K562 (cell line): ENCODE measurements around the gene NQO2. TPM values are rescaled to one million over a fixed set of nuclear protein-coding genes. Genes with fewer than 3 reads are reported as not detected.
A peak's percentile ranks its signal among the peaks of the same experiment; 100 is the strongest.

Experiments
- ATAC-seq: fragments of 200-7000 bp; cut with Tn5 transposase; 3 replicates; pipeline ENCODE4 v1.9.1; 2020; ENCODE audit warnings: moderate library complexity
- BruUV-seq: library from RNA; stranded (reverse); fragments of 400-500 nt; replicated peaks from 2 replicates; lab custom pipeline; 2021; lab: Mats Ljungman, UMichigan
- CTCF ChIA-PET: fragments of 300-600 bp; formaldehyde crosslinking; extraction: SDS; loops from one replicate; lab custom pipeline; 2021; ENCODE audit warnings: low intra/inter-chr PET ratio; lab: Yijun Ruan, JAX
- POLR2A ChIA-PET: fragments of 300-600, 350-650 bp; sonication (Branson Sonifier 250); formaldehyde crosslinking; extraction: SDS; loops from one replicate; lab custom pipeline; 2021; ENCODE audit warnings: antibody characterized with exemption, inconsistent platforms; lab: Yijun Ruan, JAX
- DNase-seq, 4 experiments: peaks; one replicate each; pipeline versions ENCODE4 v3.0.0 to v3.0.0-alpha.2; 2011 to 2018; ENCODE audit warnings: low spot score in 3 of 4, mixed read lengths in 3 of 4; ENCODE audit errors: extremely low read depth in 1 of 4
- FAIRE-seq: peaks from 2 replicates; lab custom pipeline; 2011; peaks lifted over from hg19 to GRCh38; lab: Jason Lieb, UNC
- H2AFZ ChIP-seq: 2 replicates; pipeline ENCODE4 v1.6.0; 2011; ENCODE audit warnings: low read depth, low read length, control low read depth, inconsistent platforms
- H3K27ac ChIP-seq: fragments of 200-600 bp; 3 replicates; pipeline ENCODE4 v1.8.0; 2011; ENCODE audit warnings: low read depth, mild to moderate bottlenecking, control low read depth, inconsistent platforms, low read length, moderate library complexity, mixed read lengths; ENCODE audit errors: extremely low read depth
- H3K27me3 ChIP-seq, 2 experiments: fragments of 300-600 bp in 1 of 2; 2 replicates in 1 of 2; 3 replicates in 1 of 2; pipeline versions ENCODE4 v1.6.0 to v1.8.0; 2011; ENCODE audit warnings: inconsistent platforms in 2 of 2, low read length in 2 of 2, mild to moderate bottlenecking in 1 of 2, mixed read lengths in 1 of 2, moderate library complexity in 1 of 2; ENCODE audit not compliant: control insufficient read depth in 2 of 2, insufficient read depth in 2 of 2
- H3K36me3 ChIP-seq: fragments of 300-600 bp; 3 replicates; pipeline ENCODE4 v1.8.0; 2011; ENCODE audit warnings: mild to moderate bottlenecking, low read length, inconsistent platforms; ENCODE audit not compliant: control insufficient read depth, insufficient read depth
- H3K4me1 ChIP-seq, 2 experiments: fragments of 200-600 bp in 1 of 2; replicated peaks in 1 of 2; 2 replicates in 1 of 2; 3 replicates in 1 of 2; pipeline versions ENCODE4 v1.5.1 to v1.8.0; 2011; ENCODE audit warnings: inconsistent platforms in 2 of 2, low read length in 2 of 2, mild to moderate bottlenecking in 1 of 2, mixed read lengths in 1 of 2, moderate library complexity in 1 of 2; ENCODE audit not compliant: control insufficient read depth in 2 of 2, insufficient read depth in 2 of 2
- H3K4me2 ChIP-seq: 2 replicates; pipeline ENCODE4 v1.6.1; 2011; ENCODE audit warnings: low read length, control low read depth, inconsistent platforms, mixed read lengths; ENCODE audit not compliant: insufficient read depth
- H3K4me3 ChIP-seq: fragments of 200-600 bp; sonication (generic), shearing (Covaris generic); 2 replicates; pipeline ENCODE4 v1.5.1; 2016; ENCODE audit warnings: control low read depth, inconsistent platforms
- H3K79me2 ChIP-seq: fragments of 200-600 bp; 3 replicates; pipeline ENCODE4 v1.8.0; 2011; ENCODE audit warnings: low read length, inconsistent platforms; ENCODE audit not compliant: control insufficient read depth, insufficient read depth
- H3K9ac ChIP-seq, 2 experiments: 2 replicates each; pipeline versions ENCODE4 v1.6.0 to v1.6.1; 2011; ENCODE audit warnings: low read depth in 2 of 2, low read length in 2 of 2, control low read depth in 1 of 2, inconsistent platforms in 1 of 2, mild to moderate bottlenecking in 1 of 2, mixed read lengths in 1 of 2; ENCODE audit not compliant: insufficient read depth in 1 of 2
- H3K9me1 ChIP-seq: one replicate; pipeline ENCODE4 v1.6.0; 2011; ENCODE audit warnings: inconsistent platforms, mild to moderate bottlenecking, low read length, moderate library complexity; ENCODE audit not compliant: control insufficient read depth, insufficient read depth
- H3K9me3 ChIP-seq: replicated peaks from 2 replicates; pipeline ENCODE4 v1.5.1; 2011; ENCODE audit warnings: low read depth, low read length, inconsistent platforms; ENCODE audit not compliant: control insufficient read depth, insufficient read depth
- H4K20me1 ChIP-seq: replicated peaks from 2 replicates; pipeline ENCODE4 v1.6.1; 2011; ENCODE audit warnings: low read length, inconsistent platforms, mixed read lengths; ENCODE audit not compliant: control insufficient read depth, insufficient read depth
- CBX8 ChIP-seq: fragments of 200-600 bp; sonication (generic); IDR thresholded peaks from 2 replicates; pipeline ENCODE4 v1.6.1; 2012; ENCODE audit warnings: borderline replicate concordance, mixed run types, low read depth, mild to moderate bottlenecking, moderate library complexity, mixed read lengths, low read length, control low read depth, inconsistent platforms; ENCODE audit not compliant: poor library complexity, severe bottlenecking; ENCODE audit errors: extremely low read depth
- CCNT2 ChIP-seq: IDR thresholded peaks from 2 replicates; pipeline ENCODE4 v1.6.1; 2011; ENCODE audit warnings: borderline replicate concordance, low read depth, mild to moderate bottlenecking, moderate library complexity, mixed read lengths, low read length; ENCODE audit not compliant: insufficient read length; ENCODE audit errors: extremely low read depth
- KDM1A ChIP-seq, 2 experiments: fragments of 450-650 bp; IDR thresholded peaks; 2 replicates each; pipeline ENCODE4 v1.6.1; 2016; ENCODE audit warnings: mild to moderate bottlenecking in 2 of 2
- PTBP1 ChIP-seq: fragments of 200-400 bp; formaldehyde crosslinking; IDR thresholded peaks from 2 replicates; pipeline ENCODE4 v1.6.1; 2017; ENCODE audit warnings: low read depth, low read length
- RBM17 ChIP-seq: fragments of 200-400 bp; formaldehyde crosslinking; IDR thresholded peaks from 2 replicates; pipeline ENCODE4 v1.6.1; 2017; ENCODE audit warnings: low read depth, mild to moderate bottlenecking, low read length, borderline replicate concordance
- RBM25 ChIP-seq: fragments of 200-400 bp; formaldehyde crosslinking; IDR thresholded peaks from 2 replicates; pipeline ENCODE4 v1.6.1; 2018; ENCODE audit warnings: low read length, low read depth, moderate library complexity; ENCODE audit not compliant: severe bottlenecking
- SIN3A ChIP-seq, 2 experiments: fragments of 150-350 bp in 1 of 2; IDR thresholded peaks; 2 replicates each; pipeline ENCODE4 v1.6.1; 2011 to 2016; ENCODE audit warnings: borderline replicate concordance in 2 of 2, low read depth in 2 of 2, low read length in 2 of 2, mild to moderate bottlenecking in 2 of 2, moderate library complexity in 2 of 2; ENCODE audit not compliant: control insufficient read depth in 1 of 2
- SMARCA5 ChIP-seq: fragments of 450-650 bp; IDR thresholded peaks from 2 replicates; pipeline ENCODE4 v1.6.1; 2016
- ZFP36 ChIP-seq: fragments of 150-350 bp; IDR thresholded peaks from 2 replicates; pipeline ENCODE4 v1.6.1; 2018; ENCODE audit warnings: low read length, low read depth; ENCODE audit not compliant: partially characterized antibody
- ZNF316 ChIP-seq: fragments of 450-650 bp; IDR thresholded peaks from 2 replicates; pipeline ENCODE4 v1.6.1; 2016
- WGBS: fragments of 100-300 bp; shearing (Covaris generic); methylation state at CpG from one replicate; pipeline ENCODE4 v1.1.6; 2016; ENCODE audit warnings: low coverage, mixed read lengths; ENCODE audit not compliant: insufficient coverage; ENCODE audit errors: missing lambda C conversion rate; 5-methylcytosine and 5-hydroxymethylcytosine counted together
- in situ Hi-C: fragments of 300-500 bp; cut with MboI; formaldehyde crosslinking; loops from 4 replicates; pipeline ENCODE4 v1.15.0; 2018; ENCODE audit warnings: inconsistent platforms, mixed read lengths
- intact Hi-C: fragments of 100-400 bp; cut with micrococcal nuclease; formaldehyde crosslinking; loops from 2 replicates; pipeline ENCODE4 v1.14.2; 2022
- polyA plus RNA-seq, 8 experiments: library from polyadenylated mRNA; depleted of rRNA in 4 of 8; stranded (reverse) in 5 of 8; unstranded in 3 of 8; fragments of >200 nt; fragmentation: Nextera tagmentation in 2 of 8; fragmentation: Illumina TruSeq in 1 of 8; extraction: Ambion mirVana in 2 of 8; extraction: Trizol in 1 of 8; gene quantifications; 2 replicates each; pipeline versions ENCODE4 v1.2.1 to v1.2.3, GENCODE V29; 2011 to 2014; ENCODE audit warnings: inconsistent platforms in 1 of 8, missing spikeins in 1 of 8
- total RNA-seq, 7 experiments: library from RNA; depleted of rRNA in 6 of 7; stranded (reverse); fragments of >200 nt in 6 of 7; fragmentation: Illumina TruSeq in 2 of 7; extraction: Trizol in 2 of 7; gene quantifications; 2 replicates each; pipeline versions ENCODE4 v1.2.1 to v1.2.3, GENCODE V29; 2011 to 2021; ENCODE audit warnings: low replicate concordance in 1 of 7
- TF ChIP-seq, protein P1 (sequence below), 3 experiments: fragments of 200-800 bp in 1 of 3; fragments of 250-450 bp in 1 of 3; fragments of 450-650 bp in 1 of 3; sonication (Bioruptor Pico) in 1 of 3; sonication (Bioruptor generic) in 1 of 3; formaldehyde crosslinking in 1 of 3; IDR thresholded peaks; 2 replicates each; pipeline versions ENCODE4 v1.6.1 to v1.8.0; 2016 to 2022; ENCODE audit warnings: mild to moderate bottlenecking in 2 of 3, missing genetic modification characterization in 2 of 3, missing compliant biosample characterization in 1 of 3, moderate library complexity in 1 of 3
- TF ChIP-seq, protein P2 (sequence below): fragments of 150-350 bp; conservative IDR thresholded peaks from 2 replicates; pipeline ENCODE4 v1.6.1; 2014; ENCODE audit warnings: low read length
- TF ChIP-seq, protein P3 (sequence below): fragments of 450-650 bp; IDR thresholded peaks from 2 replicates; pipeline ENCODE4 v1.6.1; 2018; ENCODE audit warnings: mild to moderate bottlenecking, low read depth; ENCODE audit not compliant: partially characterized antibody

Gene NQO2
- total and polyA plus RNA-seq, 9 of the 15 experiments (the other 6 are each of a cell fraction or from before 2014, with no cell fraction given): 54.6 to 214 (median 116) TPM

DNA sequence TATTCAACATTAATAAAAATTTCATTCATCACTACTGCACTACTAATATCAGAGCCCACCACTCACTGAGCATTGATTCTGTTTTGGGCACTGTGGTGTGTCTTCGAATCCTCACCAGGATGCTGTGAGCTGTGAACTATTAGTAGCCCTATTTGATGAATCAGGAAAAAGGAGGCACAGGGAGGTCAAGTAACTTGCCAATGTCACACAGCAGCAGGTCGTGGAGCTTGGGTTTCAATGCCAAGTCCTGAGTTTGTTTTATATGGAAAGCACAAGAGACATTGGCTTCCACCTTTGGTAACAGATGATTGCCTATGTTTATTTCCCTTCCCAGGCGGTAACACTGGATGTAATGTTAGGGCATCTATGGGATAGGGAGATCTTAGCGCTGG is 15.0 kb downstream of the NQO2 start:
- BruUV-seq: no TSS peak
- Histone ChIP-seq H3K4me1 (peaks cover 2 to 4% of the 10 kb centered on the region in 2 experiments; a peak in 1 of 5 replicates), H3K36me3 (peaks cover 92% of the 10 kb centered on the region), H2AFZ (no peak overlapping the region), H3K9ac (no peak overlapping the region), H3K9me3 (peaks cover 12% of the 10 kb centered on the region; the same call in 1 of the 2 replicates), H3K27me3 (no peaks in the 10 kb centered on the region), H3K4me3 (no peak overlapping the region), H3K27ac (no peak overlapping the region), H3K79me2 (peaks cover 10% of the 10 kb centered on the region), H3K4me2 (no peak overlapping the region), H3K9me1 (no peaks in the 10 kb centered on the region), H4K20me1 (no peaks in the 10 kb centered on the region)
- DNase-seq (no peak), FAIRE-seq (no peak), ATAC-seq (no peak)
- POLR2A ChIA-PET: interaction anchor here (0.6 to 3.8 kb wide), 6 partner anchors 11 to 1541 kb away, joined by 3 to 39 read pairs (median 5); no protein-coding TSS in a partner anchor
- in situ Hi-C loops (no loop called here), intact Hi-C loops (no loop called here)
- WGBS: 92% methylated on average over 4 of the region's 4 CpGs
- CTCF ChIA-PET: no interaction called here
- TF ChIP-seq ZFP36 (peak; percentile 83), RBM25 (peak; percentile 94), PTBP1 (peak; percentile 79; the same call in 1 of the 2 replicates), CCNT2 (no peak), SMARCA5 (peak; percentile 63; the same call in 1 of the 2 replicates), ZNF316 (0 out of 2 replicates have a peak, but pooled peaks have one; percentile 14), SIN3A (IDR thresholded peaks at IDR 0.05; ENCODE audit: borderline replicate concordance in 2 of 2, control insufficient read depth in 1 of 2, low read depth in 2 of 2, low read length in 2 of 2) (no peak), CBX8 (no peak), KDM1A (IDR thresholded peaks at IDR 0.05) (peak; percentile 35 to 45; a peak in 2 of 4 replicates), RBM17 (no peak)
- TF ChIP-seq, protein P1, sequence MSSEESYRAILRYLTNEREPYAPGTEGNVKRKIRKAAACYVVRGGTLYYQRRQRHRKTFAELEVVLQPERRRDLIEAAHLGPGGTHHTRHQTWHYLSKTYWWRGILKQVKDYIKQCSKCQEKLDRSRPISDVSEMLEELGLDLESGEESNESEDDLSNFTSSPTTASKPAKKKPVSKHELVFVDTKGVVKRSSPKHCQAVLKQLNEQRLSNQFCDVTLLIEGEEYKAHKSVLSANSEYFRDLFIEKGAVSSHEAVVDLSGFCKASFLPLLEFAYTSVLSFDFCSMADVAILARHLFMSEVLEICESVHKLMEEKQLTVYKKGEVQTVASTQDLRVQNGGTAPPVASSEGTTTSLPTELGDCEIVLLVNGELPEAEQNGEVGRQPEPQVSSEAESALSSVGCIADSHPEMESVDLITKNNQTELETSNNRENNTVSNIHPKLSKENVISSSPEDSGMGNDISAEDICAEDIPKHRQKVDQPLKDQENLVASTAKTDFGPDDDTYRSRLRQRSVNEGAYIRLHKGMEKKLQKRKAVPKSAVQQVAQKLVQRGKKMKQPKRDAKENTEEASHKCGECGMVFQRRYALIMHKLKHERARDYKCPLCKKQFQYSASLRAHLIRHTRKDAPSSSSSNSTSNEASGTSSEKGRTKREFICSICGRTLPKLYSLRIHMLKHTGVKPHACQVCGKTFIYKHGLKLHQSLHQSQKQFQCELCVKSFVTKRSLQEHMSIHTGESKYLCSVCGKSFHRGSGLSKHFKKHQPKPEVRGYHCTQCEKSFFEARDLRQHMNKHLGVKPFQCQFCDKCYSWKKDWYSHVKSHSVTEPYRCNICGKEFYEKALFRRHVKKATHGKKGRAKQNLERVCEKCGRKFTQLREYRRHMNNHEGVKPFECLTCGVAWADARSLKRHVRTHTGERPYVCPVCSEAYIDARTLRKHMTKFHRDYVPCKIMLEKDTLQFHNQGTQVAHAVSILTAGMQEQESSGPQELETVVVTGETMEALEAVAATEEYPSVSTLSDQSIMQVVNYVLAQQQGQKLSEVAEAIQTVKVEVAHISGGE (CRISPR knock-in tag; IDR thresholded peaks at IDR 0.05): no peak
- TF ChIP-seq, protein P2, sequence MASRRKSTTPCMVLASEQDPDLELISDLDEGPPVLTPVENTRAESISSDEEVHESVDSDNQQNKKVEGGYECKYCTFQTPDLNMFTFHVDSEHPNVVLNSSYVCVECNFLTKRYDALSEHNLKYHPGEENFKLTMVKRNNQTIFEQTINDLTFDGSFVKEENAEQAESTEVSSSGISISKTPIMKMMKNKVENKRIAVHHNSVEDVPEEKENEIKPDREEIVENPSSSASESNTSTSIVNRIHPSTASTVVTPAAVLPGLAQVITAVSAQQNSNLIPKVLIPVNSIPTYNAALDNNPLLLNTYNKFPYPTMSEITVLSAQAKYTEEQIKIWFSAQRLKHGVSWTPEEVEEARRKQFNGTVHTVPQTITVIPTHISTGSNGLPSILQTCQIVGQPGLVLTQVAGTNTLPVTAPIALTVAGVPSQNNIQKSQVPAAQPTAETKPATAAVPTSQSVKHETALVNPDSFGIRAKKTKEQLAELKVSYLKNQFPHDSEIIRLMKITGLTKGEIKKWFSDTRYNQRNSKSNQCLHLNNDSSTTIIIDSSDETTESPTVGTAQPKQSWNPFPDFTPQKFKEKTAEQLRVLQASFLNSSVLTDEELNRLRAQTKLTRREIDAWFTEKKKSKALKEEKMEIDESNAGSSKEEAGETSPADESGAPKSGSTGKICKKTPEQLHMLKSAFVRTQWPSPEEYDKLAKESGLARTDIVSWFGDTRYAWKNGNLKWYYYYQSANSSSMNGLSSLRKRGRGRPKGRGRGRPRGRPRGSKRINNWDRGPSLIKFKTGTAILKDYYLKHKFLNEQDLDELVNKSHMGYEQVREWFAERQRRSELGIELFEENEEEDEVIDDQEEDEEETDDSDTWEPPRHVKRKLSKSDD: no peak
- TF ChIP-seq, protein P3, sequence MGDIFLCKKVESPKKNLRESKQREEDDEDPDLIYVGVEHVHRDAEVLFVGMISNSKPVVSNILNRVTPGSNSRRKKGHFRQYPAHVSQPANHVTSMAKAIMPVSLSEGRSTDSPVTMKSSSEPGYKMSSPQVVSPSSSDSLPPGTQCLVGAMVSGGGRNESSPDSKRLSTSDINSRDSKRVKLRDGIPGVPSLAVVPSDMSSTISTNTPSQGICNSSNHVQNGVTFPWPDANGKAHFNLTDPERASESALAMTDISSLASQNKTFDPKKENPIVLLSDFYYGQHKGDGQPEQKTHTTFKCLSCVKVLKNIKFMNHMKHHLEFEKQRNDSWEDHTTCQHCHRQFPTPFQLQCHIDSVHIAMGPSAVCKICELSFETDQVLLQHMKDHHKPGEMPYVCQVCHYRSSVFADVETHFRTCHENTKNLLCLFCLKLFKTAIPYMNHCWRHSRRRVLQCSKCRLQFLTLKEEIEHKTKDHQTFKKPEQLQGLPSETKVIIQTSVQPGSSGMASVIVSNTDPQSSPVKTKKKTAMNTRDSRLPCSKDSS: no peak
